Right renal cortex interstitium (tissue), 3 donors: ENCODE data around the gene SSNA1. TPM values are rescaled to one million over a fixed set of nuclear protein-coding genes. Genes with fewer than 3 reads are reported as not detected.

ENCODE experiments used
- polyA plus RNA-seq, 3 donors: library from polyadenylated mRNA; unstranded; fragments of 120-200 nt; gene quantifications; one replicate each; pipeline ENCODE4 v1.2.1, GENCODE V29; 2013; ENCODE audit not compliant: insufficient read length in 3 of 3

The SSNA1 gene
- polyA plus RNA-seq, 3 donors = 41.4 to 52.2 (median 43.2) TPM

Other genes starting within 250 kb of the SSNA1 start
- 10 to 100 TPM; 32.5 to 43.5 (median 38.4) TPM for gene FBXW5, start 243.9 kb upstream of the SSNA1 start, polyA plus RNA-seq
- under 1 TPM; 0.28 to 0.58 (median 0.46) TPM for gene C8G, start 243.4 kb upstream of the SSNA1 start, polyA plus RNA-seq
- 10 to 100 TPM; 13.1 to 18.8 (median 15.9) TPM for gene LCN12, start 236.4 kb upstream of the SSNA1 start, polyA plus RNA-seq
- 10 to 100 TPM; 20.9 to 29.3 (median 25.4) TPM for gene PTGDS, start 211.2 kb upstream of the SSNA1 start, polyA plus RNA-seq
- under 1 TPM; 0.03 to 0.23 (median 0.12) TPM for gene LCNL1, start 205.7 kb upstream of the SSNA1 start, polyA plus RNA-seq
- gene PAXX, start 196.3 kb upstream of the SSNA1 start, polyA plus RNA-seq = 10 to 100 TPM; 22.3 to 27.0 (median 24.4) TPM
- under 1 TPM in 2 of 3 donors, not detected in 1; 0.36 to 0.38 TPM for gene CLIC3, start 192.1 kb upstream of the SSNA1 start, polyA plus RNA-seq
- 10 to 100 TPM; 42.0 to 49.0 (median 46.3) TPM for gene ABCA2, start 160.4 kb upstream of the SSNA1 start, polyA plus RNA-seq
- gene FUT7, start 156.6 kb upstream of the SSNA1 start, polyA plus RNA-seq = under 1 TPM in 1 of 3 donors, not detected in 2; 0.06 TPM
- 10 to 100 TPM; 16.3 to 20.1 (median 18.7) TPM for gene NPDC1, start 142.5 kb upstream of the SSNA1 start, polyA plus RNA-seq
- 1 to 10 TPM; 2.9 to 3.9 (median 3.3) TPM for gene ENTPD2, start 134.6 kb upstream of the SSNA1 start, polyA plus RNA-seq
- 1 to 10 TPM; 5.4 to 6.2 (median 5.9) TPM for gene SAPCD2, start 118.1 kb upstream of the SSNA1 start, polyA plus RNA-seq
- 1 to 10 TPM; 3.5 to 5.4 (median 3.8) TPM for gene UAP1L1, start 111.2 kb upstream of the SSNA1 start, polyA plus RNA-seq
- 10 to 100 TPM; 43.6 to 48.3 (median 47.0) TPM for gene MAN1B1, start 101.7 kb upstream of the SSNA1 start, polyA plus RNA-seq
- gene DPP7, start 73.9 kb upstream of the SSNA1 start, polyA plus RNA-seq = 10 to 100 TPM; 11.8 to 19.8 (median 11.9) TPM
- gene GRIN1, start 49.5 kb upstream of the SSNA1 start, polyA plus RNA-seq = not detected
- not detected for gene LRRC26, start 18.6 kb upstream of the SSNA1 start, polyA plus RNA-seq
- not detected for gene TMEM210, start 16.6 kb upstream of the SSNA1 start, polyA plus RNA-seq
- 10 to 100 TPM; 29.1 to 34.5 (median 31.9) TPM for gene ANAPC2, start 116 bp upstream of the SSNA1 start, polyA plus RNA-seq
- gene TPRN, start 12.1 kb downstream of the SSNA1 start, polyA plus RNA-seq = 10 to 100 TPM; 12.8 to 15.5 (median 13.2) TPM
- gene TMEM203, start 17.0 kb downstream of the SSNA1 start, polyA plus RNA-seq = 10 to 100 TPM; 39.7 to 44.3 (median 42.6) TPM
- 1 to 10 TPM; 7.6 to 8.2 (median 8.2) TPM for gene NDOR1, start 17.0 kb downstream of the SSNA1 start, polyA plus RNA-seq
- 1 to 10 TPM; 5.1 to 7.2 (median 5.2) TPM for gene RNF208, start 33.6 kb downstream of the SSNA1 start, polyA plus RNA-seq
- 1 to 10 TPM; 3.1 to 6.6 (median 5.6) TPM for gene CYSRT1, start 36.5 kb downstream of the SSNA1 start, polyA plus RNA-seq
- 1 to 10 TPM; 3.0 to 8.0 (median 4.6) TPM for gene RNF224, start 38.8 kb downstream of the SSNA1 start, polyA plus RNA-seq
- gene SLC34A3, start 42.2 kb downstream of the SSNA1 start, polyA plus RNA-seq = 1 to 10 TPM; 2.8 to 6.0 (median 5.2) TPM
- 100 to 1,000 TPM; 332 to 418 (median 352) TPM for gene TUBB4B, start 52.6 kb downstream of the SSNA1 start, polyA plus RNA-seq
- gene STPG3, start 62.6 kb downstream of the SSNA1 start, polyA plus RNA-seq = 1 to 10 TPM in 2 of 3 donors, under 1 TPM in 1; 0.75 to 1.6 (median 1.1) TPM
- gene NELFB, start 66.7 kb downstream of the SSNA1 start, polyA plus RNA-seq = 10 to 100 TPM; 45.5 to 54.0 (median 51.3) TPM
- gene TOR4A, start 89.0 kb downstream of the SSNA1 start, polyA plus RNA-seq = 1 to 10 TPM; 3.7 to 4.3 (median 4.2) TPM
- gene NRARP, start 113.6 kb downstream of the SSNA1 start, polyA plus RNA-seq = 1 to 10 TPM; 5.3 to 7.5 (median 6.4) TPM
- gene EXD3, start 234.5 kb downstream of the SSNA1 start, polyA plus RNA-seq = 1 to 10 TPM; 8.7 to 9.2 (median 8.9) TPM
- gene NOXA1, start 234.7 kb downstream of the SSNA1 start, polyA plus RNA-seq = 1 to 10 TPM; 3.9 to 4.9 (median 4.8) TPM